Measurements from ENCODE around the gene TLK1.

TLK1 gene

DNA sequence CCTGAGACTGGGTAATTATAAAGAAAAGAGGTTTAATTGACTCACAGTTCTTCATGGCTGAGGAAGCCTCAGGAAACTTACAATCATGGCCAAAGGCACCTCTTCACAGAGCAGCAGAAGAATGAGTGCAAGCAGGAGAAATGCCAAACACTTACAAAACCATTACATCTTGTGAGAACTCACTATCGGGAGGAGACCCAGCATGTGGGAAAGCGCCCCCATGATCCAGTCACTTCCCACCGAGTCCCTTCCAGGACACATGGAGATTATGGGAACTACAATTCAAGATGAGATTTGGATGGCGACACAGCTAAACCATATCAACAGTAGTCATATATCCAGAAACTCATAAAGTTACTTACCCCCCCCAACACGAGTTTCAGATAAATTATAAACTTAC lies 28.6 kb downstream of the TLK1 start:
- Histone ChIP-seq H3K9me3 (no peaks in the 10 kb centered on the region), H3K4me3 (ENCODE audit: low read depth, low read length) (no peak overlapping the region), H3K36me3 (no peaks in the 10 kb centered on the region), H3K4me1 (no peaks in the 10 kb centered on the region), H3K27me3 (no peaks in the 10 kb centered on the region)
- no peak for DNase-seq
- TF ChIP-seq, protein P1, sequence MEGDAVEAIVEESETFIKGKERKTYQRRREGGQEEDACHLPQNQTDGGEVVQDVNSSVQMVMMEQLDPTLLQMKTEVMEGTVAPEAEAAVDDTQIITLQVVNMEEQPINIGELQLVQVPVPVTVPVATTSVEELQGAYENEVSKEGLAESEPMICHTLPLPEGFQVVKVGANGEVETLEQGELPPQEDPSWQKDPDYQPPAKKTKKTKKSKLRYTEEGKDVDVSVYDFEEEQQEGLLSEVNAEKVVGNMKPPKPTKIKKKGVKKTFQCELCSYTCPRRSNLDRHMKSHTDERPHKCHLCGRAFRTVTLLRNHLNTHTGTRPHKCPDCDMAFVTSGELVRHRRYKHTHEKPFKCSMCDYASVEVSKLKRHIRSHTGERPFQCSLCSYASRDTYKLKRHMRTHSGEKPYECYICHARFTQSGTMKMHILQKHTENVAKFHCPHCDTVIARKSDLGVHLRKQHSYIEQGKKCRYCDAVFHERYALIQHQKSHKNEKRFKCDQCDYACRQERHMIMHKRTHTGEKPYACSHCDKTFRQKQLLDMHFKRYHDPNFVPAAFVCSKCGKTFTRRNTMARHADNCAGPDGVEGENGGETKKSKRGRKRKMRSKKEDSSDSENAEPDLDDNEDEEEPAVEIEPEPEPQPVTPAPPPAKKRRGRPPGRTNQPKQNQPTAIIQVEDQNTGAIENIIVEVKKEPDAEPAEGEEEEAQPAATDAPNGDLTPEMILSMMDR (IDR thresholded peaks at IDR 0.05; ENCODE audit: low read depth, low read length) = no peak

DNA sequence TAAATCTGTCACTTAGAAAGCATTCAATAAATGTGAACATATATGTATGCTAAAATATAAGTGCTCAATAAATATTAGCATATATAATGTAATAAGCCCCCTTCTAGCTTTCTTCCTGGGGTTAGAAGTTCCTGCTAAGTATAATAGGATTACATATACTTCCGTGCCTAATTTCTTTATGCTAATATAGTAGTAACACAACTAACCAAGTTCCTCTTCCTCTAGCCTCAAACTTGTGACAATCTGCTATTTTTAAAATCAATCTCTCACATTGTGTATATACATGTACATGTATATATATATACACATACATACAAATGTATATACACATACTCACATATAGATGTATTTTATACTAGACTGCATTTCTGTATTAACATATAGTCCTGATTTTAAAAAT lies 32.2 kb downstream of the TLK1 start:
- Histone ChIP-seq H3K4me1 (no peaks in the 10 kb centered on the region), H3K36me3 (no peaks in the 10 kb centered on the region), H3K4me3 (ENCODE audit: low read depth, low read length) (no peak overlapping the region), H3K27me3 (no peaks in the 10 kb centered on the region), H3K9me3 (no peaks in the 10 kb centered on the region)
- DNase-seq = no peak
- TF ChIP-seq, protein P1 (IDR thresholded peaks at IDR 0.05; ENCODE audit: low read depth, low read length) = no peak

DNA sequence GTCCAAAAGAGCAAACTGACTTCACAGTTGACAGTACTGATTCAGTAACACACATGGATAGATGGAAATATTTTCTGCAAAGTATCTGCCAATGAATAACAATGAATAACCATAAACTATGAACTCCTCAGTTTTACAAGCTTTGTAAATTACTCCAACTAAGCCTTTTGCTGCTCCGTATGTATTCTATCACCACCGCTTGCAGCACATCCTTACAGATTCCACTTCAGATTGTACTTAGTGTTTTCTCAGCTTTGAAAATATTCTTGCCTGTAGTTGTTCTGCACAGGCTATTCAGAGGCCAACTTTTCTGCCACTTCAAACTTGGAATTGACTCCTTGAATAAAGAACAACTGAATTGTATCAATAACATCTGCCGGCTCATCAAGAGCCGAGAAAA lies 36.2 kb downstream of the TLK1 start:
- TF ChIP-seq, protein P1 (IDR thresholded peaks at IDR 0.05; ENCODE audit: low read depth, low read length) = no peak
- no peak for DNase-seq
- Histone ChIP-seq H3K36me3 (no peaks in the 10 kb centered on the region), H3K4me3 (ENCODE audit: low read depth, low read length) (no peak overlapping the region), H3K27me3 (no peaks in the 10 kb centered on the region), H3K9me3 (no peaks in the 10 kb centered on the region), H3K4me1 (no peaks in the 10 kb centered on the region)

DNA sequence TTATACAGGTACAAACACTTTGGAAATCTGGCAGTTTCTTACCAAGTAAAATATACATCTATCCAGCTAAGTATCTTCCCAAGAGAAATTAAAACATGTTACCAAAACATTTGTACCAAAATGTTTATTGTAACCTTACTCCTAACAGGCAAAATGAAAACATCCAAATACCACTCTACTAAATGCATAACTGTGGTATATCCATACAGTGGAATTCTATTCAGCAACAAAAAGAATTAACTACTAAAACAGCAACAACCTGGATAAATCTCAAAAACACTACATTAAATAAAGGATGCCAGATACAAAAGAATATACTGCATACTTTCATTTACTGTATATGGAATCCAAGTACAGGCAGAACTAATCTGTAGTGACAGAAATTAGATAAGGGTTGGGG lies 51.1 kb downstream of the TLK1 start:
- no peaks in the 10 kb centered on the region for H3K36me3 ChIP-seq
- TF ChIP-seq, protein P1 (IDR thresholded peaks at IDR 0.05; ENCODE audit: low read depth, low read length) = no peak
- H3K9me3 ChIP-seq = no peaks in the 10 kb centered on the region
- no peak overlapping the region for H3K4me3 ChIP-seq (ENCODE audit: low read depth, low read length)
- no peak for DNase-seq
- no peaks in the 10 kb centered on the region for H3K4me1 ChIP-seq
- no peaks in the 10 kb centered on the region for H3K27me3 ChIP-seq

DNA sequence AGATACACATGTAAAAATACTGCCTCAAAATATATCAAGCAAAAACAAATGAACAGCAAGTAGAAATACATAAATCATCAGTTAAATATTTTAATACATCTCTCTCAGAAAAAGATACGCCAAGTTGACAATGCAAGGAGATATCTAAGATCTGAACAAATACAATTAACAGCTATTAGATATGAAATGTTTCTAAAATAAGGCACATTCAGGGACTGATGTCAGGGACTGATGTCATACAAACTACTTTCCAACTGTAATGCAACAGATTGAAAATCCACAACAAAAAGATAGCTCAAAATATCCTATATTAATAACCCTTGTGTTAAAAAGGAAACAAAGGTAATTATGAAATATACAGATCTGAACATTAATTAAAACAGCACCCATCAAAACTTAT lies 51.7 kb downstream of the TLK1 start:
- H3K4me3 ChIP-seq (ENCODE audit: low read depth, low read length) = no peak overlapping the region
- no peaks in the 10 kb centered on the region for H3K27me3 ChIP-seq
- no peaks in the 10 kb centered on the region for H3K9me3 ChIP-seq
- no peaks in the 10 kb centered on the region for H3K4me1 ChIP-seq
- TF ChIP-seq, protein P1 (IDR thresholded peaks at IDR 0.05; ENCODE audit: low read depth, low read length) = no peak
- DNase-seq = no peak
- no peaks in the 10 kb centered on the region for H3K36me3 ChIP-seq

DNA sequence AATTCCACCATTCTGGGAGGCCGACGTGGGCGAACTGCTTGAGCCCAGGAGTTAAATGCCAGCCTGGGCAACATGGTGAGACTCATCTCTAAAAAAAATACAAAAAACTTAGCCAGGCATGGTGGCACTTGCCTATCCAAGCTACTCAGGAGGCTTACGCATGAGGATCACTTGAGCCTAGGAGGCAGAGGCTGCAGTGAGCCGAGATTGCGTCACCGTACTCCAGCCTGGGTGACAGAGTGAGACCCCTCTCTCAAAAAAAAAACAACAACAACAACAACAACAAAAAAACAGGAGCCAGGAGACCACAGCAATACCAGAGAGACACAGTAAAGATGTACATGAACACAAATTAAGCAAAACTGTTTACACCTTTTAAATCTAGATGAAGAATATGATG lies 52.9 kb downstream of the TLK1 start:
- Histone ChIP-seq H3K27me3 (no peaks in the 10 kb centered on the region), H3K9me3 (no peaks in the 10 kb centered on the region), H3K4me3 (ENCODE audit: low read depth, low read length) (no peak overlapping the region), H3K36me3 (no peaks in the 10 kb centered on the region), H3K4me1 (no peaks in the 10 kb centered on the region)
- DNase-seq = no peak
- TF ChIP-seq, protein P1 (IDR thresholded peaks at IDR 0.05; ENCODE audit: low read depth, low read length) = no peak

All from BE2C (cell line).